Urinary bladder (tissue), 4 donors: Measurements from ENCODE around the gene SKIC2. TPM values are rescaled to one million over a fixed set of nuclear protein-coding genes. Genes with fewer than 3 reads are reported as not detected.
"Not testable (repeated sequence)": the region's sequence is repeated elsewhere in the genome, so short reads cannot be mapped to it uniquely, and the experiment has no call there.

Experiments used
- DNase-seq: peaks from one replicate; pipeline ENCODE4 v3.0.0-alpha.2; 2015; ENCODE audit errors: extremely low spot score
- H3K27ac ChIP-seq: one replicate; pipeline ENCODE4 v1.5.1; 2013; ENCODE audit warnings: low read depth, mild to moderate bottlenecking, moderate library complexity
- H3K36me3 ChIP-seq: one replicate; pipeline ENCODE4 v1.6.1; 2013; ENCODE audit warnings: mild to moderate bottlenecking, moderate library complexity; ENCODE audit not compliant: insufficient read depth
- H3K4me1 ChIP-seq: one replicate; pipeline ENCODE4 v1.6.1; 2013; ENCODE audit warnings: mild to moderate bottlenecking, moderate library complexity; ENCODE audit not compliant: insufficient read depth
- H3K4me3 ChIP-seq: one replicate; pipeline ENCODE4 v1.5.1; 2013; ENCODE audit warnings: low read depth, low read length
- WGBS: extraction: QIAGEN DNeasy Blood & Tissue Kit; methylation state at CpG from one replicate; pipeline ENCODE4 v1.1.7; 2013; 5-methylcytosine and 5-hydroxymethylcytosine counted together
- polyA plus RNA-seq: library from polyadenylated mRNA; stranded (reverse); fragments of 200-250 nt; gene quantifications from one replicate; pipeline ENCODE4 v1.2.3, GENCODE V29; 2013
- total RNA-seq: library from RNA; depleted of rRNA; stranded (reverse); fragments of >200 nt; gene quantifications from one replicate; pipeline ENCODE4 v1.2.3, GENCODE V29; 2014
- donor health status: healthy with polysubstance abuse.
- donor health status: healthy.

SKIC2 gene
- total RNA-seq (28.9 TPM), polyA plus RNA-seq (48.8 TPM)

DNA sequence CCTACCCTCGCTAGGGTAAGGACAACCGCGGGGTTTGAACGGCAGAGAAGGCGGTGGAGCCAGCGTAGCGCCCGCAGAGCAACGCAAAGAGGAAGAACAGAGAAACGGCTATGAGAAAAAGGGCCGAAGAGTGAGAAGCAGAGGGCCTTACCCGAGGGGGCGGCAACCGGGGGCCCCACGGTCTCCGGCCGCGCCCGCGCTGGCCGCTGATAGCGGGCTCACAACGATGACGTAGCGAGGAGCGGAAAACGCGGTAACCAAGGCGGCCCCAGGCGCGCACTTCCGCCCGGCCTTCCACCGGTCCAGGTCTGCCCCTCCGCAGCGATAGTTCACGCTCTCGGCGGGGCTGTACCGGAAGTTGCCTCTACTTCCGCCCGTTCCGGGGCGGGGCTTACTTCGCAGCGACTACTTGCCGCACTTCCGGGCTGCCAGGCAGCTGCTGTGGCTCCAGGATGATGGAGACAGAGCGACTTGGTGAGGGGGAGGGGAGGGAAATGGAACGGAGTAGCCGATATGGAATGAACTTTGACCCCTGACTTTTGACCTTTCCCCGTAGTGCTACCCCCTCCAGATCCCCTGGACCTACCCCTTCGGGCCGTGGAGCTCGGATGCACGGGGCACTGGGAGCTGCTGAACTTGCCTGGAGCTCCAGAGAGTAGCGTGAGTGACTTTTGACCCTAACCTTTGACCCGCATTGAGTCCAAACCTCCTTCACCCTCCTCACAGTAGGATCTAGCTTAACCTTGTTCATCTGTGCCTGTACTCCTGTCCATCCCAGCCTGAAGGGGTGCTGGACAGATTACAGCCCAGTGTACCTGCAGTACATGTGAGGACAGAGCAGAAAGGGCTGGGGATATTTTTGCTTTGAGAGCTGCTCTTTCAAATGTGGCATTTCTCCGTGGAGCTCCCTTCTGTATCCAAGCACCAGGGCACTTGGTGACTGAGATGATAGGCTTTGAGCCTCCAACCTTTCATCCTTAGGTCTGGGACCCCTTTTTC lies at the start of gene SKIC2, which contains the start of gene NELFE:
TSS of gene SKIC2 (plus strand) at position 435 of the 999 bp plus-strand sequence. CDS start at position 453, 18 bp downstream.
TSS of gene NELFE (minus strand) at position 231 of the 999 bp plus-strand sequence. CDS start 525 bp downstream, outside the sequence.
- peak within 1 kb of the TSS; percentile 78 for H3K4me3 ChIP-seq
- H3K4me1 ChIP-seq, result no peaks in the 10 kb centered on the region
- peak within 1 kb of the TSS; percentile 62 for H3K27ac ChIP-seq
- peak; percentile 92 for DNase-seq
- under 1% methylated on average over 59 of the region's 59 CpGs for whole genome bisulfite sequencing
- H3K36me3 ChIP-seq, result peaks cover 2% of the 10 kb centered on the region

DNA sequence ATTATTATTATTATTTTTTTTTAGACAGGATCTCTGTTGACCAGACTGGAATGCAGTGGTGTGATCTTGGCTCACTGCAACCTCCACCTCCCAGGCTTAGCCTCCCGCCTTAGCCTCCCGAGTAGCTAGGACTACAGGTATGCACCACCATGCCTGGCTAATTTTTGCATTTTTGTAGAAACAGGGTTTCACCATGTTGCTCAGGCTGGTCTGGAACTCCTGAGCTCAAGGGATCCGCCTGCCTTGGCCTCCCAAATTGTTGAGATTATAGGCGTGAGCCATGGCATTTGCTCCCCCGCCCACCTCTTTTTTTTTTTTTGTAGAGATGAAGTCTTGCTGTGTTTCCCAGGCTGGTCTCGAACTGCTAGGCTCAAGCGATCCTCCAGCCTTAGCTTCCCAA lies 49.7 kb upstream of the SKIC2 start:
- 72% methylated on average over 7 of the region's 7 CpGs for WGBS
- not testable (repeated sequence) for H3K4me3 ChIP-seq, DNase-seq, H3K4me1 ChIP-seq, H3K36me3 ChIP-seq, H3K27ac ChIP-seq

DNA sequence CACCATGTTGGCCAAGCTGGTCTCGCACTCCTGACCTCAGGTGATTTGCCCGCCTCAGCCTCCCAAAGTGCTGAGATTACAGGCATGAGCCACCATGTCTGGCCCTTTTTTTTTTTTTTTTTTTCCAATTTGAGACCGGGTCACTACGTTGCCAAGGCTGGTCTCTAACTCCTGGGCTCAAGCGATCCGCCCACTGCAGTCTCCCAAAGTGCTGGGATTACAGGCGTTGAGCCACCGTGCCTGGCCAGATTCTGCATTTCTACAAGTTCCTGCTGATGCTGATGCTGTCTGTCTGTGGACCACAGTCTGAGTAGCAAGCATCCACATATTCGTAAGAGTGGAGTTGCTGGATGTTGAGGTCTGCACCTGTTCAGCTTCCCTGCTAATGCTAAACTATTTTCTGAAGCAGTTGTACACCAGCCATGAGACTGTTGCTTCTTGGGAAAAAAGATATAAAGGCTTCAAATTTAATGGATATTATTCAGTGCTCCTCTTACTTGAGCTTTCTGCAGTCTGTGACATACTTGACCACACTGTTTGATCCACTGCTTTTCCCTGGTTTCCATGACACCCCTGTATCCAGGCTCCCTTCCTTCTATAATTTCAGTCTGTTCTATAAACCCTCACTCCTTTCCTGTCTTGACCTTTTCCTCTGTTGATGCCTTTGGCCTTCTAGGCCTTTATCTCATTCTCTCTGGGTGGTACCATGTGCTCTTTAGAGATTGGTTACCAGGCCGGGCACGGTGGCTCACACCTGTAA lies 47.0 kb upstream of the SKIC2 start:
- Histone ChIP-seq H3K4me3 (no peak overlapping the region), H3K4me1 (no peaks in the 10 kb centered on the region), H3K36me3 (no peaks in the 10 kb centered on the region), H3K27ac (no peak overlapping the region)
- WGBS, result 68% methylated on average over 11 of the region's 11 CpGs
- DNase-seq, result no peak

DNA sequence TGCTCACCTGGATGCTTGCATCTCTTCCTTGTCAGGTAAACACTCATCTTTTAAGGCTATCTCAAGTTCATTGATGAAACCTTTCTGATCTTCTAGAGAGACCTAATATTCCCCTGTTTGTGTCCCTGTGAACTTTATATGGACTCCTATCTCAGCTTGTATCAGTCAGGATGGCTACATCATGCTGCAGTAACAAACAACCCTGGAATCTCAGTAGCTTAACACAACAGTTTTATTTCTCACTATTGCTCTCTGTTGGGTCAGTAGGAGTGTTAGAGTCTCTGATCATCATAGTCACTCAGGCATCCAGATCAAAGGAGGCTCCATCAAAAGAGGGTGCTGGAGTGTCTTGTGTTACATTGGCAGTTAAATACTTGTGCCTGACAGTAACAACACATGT lies 43.6 kb upstream of the SKIC2 start:
- Histone ChIP-seq H3K4me3 (no peak overlapping the region), H3K36me3 (no peaks in the 10 kb centered on the region), H3K4me1 (no peaks in the 10 kb centered on the region), H3K27ac (no peak overlapping the region)
- no peak for DNase-seq

DNA sequence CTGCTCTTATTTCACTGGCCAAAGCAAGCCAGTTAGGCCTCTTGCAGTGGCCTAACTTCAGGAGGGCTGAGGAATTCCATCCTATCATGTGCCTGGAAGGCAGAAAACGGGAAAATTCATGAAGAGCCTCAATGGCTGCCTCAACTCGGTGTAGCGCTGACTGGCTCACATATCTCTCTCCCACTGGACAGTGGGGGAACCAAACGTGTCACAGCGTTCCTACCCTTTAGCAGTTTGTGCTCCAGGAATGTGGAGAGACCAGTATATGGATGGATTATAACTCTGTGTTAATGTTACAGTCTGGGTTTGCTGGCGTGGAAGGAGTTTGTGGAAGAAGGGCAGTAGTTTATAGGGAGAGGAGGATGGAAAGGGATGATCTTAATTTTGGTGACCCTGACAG lies 43.2 kb upstream of the SKIC2 start:
- DNase-seq, result no peak
- no peaks in the 10 kb centered on the region for H3K36me3 ChIP-seq
- no peaks in the 10 kb centered on the region for H3K4me1 ChIP-seq
- 81% methylated on average over 6 of the region's 6 CpGs for WGBS
- H3K4me3 ChIP-seq, result no peak overlapping the region
- no peak overlapping the region for H3K27ac ChIP-seq

DNA sequence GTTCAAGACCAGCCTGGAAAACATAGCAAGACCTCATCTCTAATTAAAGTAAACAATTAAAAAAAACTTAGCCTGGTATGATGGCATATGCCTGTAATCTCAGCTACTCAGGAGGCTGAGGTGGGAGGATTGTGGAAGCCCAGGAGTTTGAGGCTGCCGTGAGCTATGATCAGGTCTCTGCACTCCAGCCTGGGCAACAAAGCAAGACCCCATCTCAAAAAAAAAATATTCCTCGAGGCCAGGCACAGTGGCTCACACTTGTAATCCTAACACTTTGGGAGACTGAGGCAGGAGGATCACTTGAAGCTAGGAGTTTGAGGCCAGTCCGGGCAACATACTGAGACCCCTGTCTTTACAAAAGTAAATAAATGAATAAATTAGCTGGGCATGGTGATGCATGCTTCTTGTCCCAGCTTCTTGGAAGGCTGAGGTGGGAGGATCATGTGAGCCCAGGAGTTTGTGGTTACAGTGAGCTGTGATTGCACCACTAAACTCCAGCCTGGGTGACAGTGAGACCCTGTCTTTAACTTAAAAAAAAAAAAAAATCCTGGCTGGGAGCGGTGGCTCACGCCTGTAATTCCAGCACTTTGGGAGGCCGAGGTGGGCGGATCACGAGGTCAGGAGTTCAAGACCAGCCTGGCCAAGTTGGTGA lies 40.8 kb upstream of the SKIC2 start:
- DNase-seq, result no peak
- Histone ChIP-seq H3K4me3 (no peak overlapping the region), H3K27ac (no peak overlapping the region), H3K36me3 (no peaks in the 10 kb centered on the region), H3K4me1 (no peaks in the 10 kb centered on the region)
- WGBS, result 75% methylated on average over 8 of the region's 8 CpGs

DNA sequence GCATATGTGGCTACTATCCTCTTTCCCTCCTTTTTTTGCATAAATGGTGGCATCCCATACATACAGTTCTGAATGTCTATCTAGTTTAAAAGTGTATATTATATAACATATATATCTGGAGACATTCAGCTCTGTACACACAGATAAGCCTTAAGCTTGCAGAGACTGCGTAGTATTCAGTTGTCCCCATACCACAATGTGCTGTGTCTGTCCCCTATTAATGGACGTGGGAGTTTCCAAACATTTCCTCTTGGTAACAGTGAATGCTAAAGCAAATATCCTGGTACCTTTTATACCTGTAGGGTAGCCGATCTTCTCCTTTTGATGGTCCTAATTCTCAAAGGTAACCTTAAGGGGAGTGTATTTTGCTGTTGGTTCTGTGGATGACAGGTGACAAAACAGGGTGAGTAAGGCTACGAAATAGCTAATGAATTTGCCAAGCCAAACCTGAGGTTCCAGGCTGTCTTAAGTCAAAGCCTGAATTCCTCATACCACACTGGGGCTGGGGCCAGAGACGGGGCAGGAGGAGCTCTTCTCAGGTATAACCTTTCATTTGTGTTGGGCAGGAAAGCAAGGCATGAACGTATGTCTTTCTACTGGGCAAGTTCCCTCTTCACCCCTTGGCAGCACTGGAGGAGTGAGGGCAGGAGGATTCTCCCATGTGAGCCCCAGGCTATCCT lies 39.2 kb upstream of the SKIC2 start:
- no peaks in the 10 kb centered on the region for H3K36me3 ChIP-seq
- H3K4me1 ChIP-seq, result no peaks in the 10 kb centered on the region
- no peak overlapping the region for H3K4me3 ChIP-seq
- DNase-seq, result no peak
- WGBS, result 78% methylated on average over 6 of the region's 6 CpGs
- H3K27ac ChIP-seq, result no peak overlapping the region

DNA sequence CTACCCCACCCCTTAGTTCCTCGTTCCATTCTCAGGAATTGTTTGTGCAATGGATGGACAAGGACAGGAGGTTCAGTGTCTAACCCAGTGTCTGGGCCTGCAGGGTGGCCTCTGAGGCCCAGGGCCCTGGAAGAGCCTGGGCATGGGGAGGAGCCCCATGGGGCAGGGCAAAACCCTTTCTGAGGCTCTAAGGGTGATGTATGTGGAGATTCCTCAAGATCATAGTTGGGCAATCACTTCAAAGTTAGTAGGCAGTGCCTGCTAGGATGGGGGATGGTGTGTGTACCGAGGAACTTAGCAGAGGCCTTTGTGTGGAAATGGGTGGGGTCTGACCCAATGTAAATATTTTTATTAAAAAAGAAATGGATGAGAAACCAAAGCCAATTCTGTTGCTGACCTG lies 38.2 kb upstream of the SKIC2 start:
- no peak for DNase-seq
- Histone ChIP-seq H3K4me1 (no peaks in the 10 kb centered on the region), H3K36me3 (no peaks in the 10 kb centered on the region), H3K4me3 (no peak overlapping the region), H3K27ac (no peak overlapping the region)
- WGBS, result 72% methylated on average over 2 of the region's 2 CpGs

DNA sequence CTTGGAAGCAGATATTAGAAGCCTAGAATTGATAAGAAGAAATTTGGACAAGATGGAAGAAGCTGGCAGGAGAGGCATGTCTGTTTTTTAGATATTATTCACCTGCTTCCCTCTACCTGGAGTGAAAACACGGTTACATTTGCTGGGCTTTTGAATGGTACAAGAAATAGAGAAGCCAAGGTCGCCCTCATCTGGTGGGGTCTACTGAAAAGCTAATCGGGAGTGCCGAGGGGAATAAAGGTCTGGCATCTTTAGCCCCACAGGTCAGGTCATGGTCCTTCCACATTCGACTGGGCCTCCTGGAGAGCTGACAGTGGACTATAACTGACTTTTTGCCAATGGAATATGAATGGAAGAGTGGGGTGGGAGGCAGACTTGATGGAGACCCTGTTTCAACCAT lies 36.0 kb upstream of the SKIC2 start:
- no peaks in the 10 kb centered on the region for H3K36me3 ChIP-seq
- no peak overlapping the region for H3K4me3 ChIP-seq
- DNase-seq, result no peak
- H3K4me1 ChIP-seq, result no peaks in the 10 kb centered on the region
- WGBS, result 15% methylated on average over 5 of the region's 5 CpGs
- H3K27ac ChIP-seq, result no peak overlapping the region

DNA sequence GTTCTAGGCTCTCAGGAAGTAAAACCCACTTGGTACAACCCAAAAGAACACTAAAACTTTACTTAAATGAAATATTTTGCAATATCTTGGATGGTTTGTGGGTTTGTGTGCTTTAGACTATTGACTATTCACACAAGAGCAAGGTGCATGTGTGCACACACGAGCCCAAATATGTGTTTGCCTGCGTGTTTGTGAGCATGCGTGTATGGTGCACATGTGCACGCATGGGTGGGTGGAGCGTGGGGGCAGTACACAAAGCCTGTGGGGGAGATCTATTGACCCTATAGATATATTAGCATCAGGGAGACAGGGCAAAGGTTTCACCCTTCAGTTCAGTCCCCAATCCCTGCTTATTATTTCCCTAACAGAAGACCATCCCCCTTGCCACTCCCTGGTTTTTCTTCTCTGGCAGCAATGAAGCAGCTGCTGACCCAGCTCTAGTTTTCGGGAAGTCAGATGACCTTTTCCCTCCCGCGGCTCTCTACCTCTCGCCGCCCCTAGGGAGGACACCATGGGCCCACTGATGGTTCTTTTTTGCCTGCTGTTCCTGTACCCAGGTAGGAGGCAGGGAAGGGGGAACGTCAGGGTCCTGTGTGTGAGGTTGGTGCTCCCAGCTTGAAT lies 31.6 kb upstream of the SKIC2 start, which contains the start of gene C2:
TSS of gene C2 (plus strand) at position 476 of the 621 bp plus-strand sequence. CDS start at position 512, 36 bp downstream.
- WGBS, result 64% methylated on average over 11 of the region's 11 CpGs
- no peaks in the 10 kb centered on the region for H3K4me1 ChIP-seq
- no peak within 1 kb of the TSS for H3K4me3 ChIP-seq
- no peaks in the 10 kb centered on the region for H3K36me3 ChIP-seq
- DNase-seq, result no peak
- H3K27ac ChIP-seq, result no peak within 1 kb of the TSS

DNA sequence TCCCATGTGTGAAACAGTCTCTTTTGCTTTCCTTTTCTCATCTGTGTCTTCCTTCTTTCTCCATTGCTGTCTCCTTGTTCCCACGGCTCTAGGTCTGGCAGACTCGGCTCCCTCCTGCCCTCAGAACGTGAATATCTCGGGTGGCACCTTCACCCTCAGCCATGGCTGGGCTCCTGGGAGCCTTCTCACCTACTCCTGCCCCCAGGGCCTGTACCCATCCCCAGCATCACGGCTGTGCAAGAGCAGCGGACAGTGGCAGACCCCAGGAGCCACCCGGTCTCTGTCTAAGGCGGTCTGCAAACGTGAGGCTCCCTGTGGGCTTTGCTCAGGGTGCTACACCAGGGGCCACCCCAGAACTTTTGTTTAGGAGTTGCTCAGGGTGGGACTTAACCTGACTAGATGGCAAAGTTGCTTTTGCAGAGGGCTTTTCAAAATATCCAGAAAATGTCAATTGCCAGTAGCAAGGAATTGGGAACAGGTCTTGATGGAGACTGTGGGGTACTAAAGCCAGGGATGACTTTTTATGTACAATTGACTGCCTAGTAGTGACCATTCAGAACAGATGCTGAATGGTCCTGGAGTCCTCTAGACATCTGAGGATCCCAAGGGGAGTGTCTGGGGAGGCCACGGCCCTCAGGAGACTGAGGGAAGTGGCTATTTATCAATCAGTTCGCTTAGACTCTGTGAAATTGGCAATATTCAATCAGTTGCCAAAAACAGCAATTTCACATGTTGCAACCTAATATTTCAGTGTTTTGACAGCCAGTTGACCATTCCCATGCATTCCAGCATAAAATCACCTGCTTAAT lies 30.9 kb upstream of the SKIC2 start:
- no peak for DNase-seq
- 77% methylated on average over 11 of the region's 11 CpGs for WGBS

DNA sequence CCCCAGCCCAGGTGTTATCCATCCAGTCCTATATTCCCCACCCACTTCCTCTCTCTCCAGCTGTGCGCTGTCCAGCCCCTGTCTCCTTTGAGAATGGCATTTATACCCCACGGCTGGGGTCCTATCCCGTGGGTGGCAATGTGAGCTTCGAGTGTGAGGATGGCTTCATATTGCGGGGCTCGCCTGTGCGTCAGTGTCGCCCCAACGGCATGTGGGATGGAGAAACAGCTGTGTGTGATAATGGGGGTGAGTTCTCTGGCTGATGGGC lies 30.4 kb upstream of the SKIC2 start:
- no peaks in the 10 kb centered on the region for H3K4me1 ChIP-seq
- H3K36me3 ChIP-seq, result no peaks in the 10 kb centered on the region
- H3K4me3 ChIP-seq, result no peak overlapping the region
- H3K27ac ChIP-seq, result no peak overlapping the region
- WGBS, result 58% methylated on average over 9 of the region's 9 CpGs
- DNase-seq, result no peak

More for the DNA sequence above, 30.9 kb upstream of the SKIC2 start:
- no peak overlapping the region for H3K27ac ChIP-seq
- no peaks in the 10 kb centered on the region for H3K36me3 ChIP-seq
- no peaks in the 10 kb centered on the region for H3K4me1 ChIP-seq
- no peak overlapping the region for H3K4me3 ChIP-seq
